Endometrial microvascular endothelial cells (primary cell): ENCODE results near the gene FAXC. TPM values are rescaled to one million over a fixed set of nuclear protein-coding genes. Genes with fewer than 3 reads are reported as not detected.
"Not testable (repeated sequence)": the region's sequence is repeated elsewhere in the genome, so short reads cannot be mapped to it uniquely, and the experiment has no call there.

Experiments used
- in situ Hi-C: cut with HindIII; loops from 2 replicates; pipeline ENCODE4 v1.10.0; 2017; ENCODE audit warnings: low sequenced_read_pairs, low pct_unique_long_range_greater_than_20kb; ENCODE audit errors: inconsistent ontology term
- total RNA-seq: library from RNA; depleted of rRNA; stranded (reverse); fragments of >200 nt; gene quantifications from one replicate; pipeline ENCODE4 v1.2.3, GENCODE V29; 2015; ENCODE audit errors: inconsistent ontology term

FAXC gene
- total RNA-seq, 1 donor from 2014 or later, result 1.0 TPM

- in situ Hi-C loops, result no loop called here
These were observed 4.3 kb downstream of the FAXC start for GRCh38 chr6:99345164-99345563.

- in situ Hi-C loops, result no loop called here
These were observed 5.2 kb downstream of the FAXC start for GRCh38 chr6:99344289-99344688.

GRCh38 chr6:99341862-99342455, 7.5 kb downstream of the FAXC start:
- in situ Hi-C loops, result no loop called here

GRCh38 chr6:99338188-99338587, 11.3 kb downstream of the FAXC start:
- in situ Hi-C loops, result no loop called here

GRCh38 chr6:99335298-99335697, 14.2 kb downstream of the FAXC start:
- in situ Hi-C loops, result not testable (repeated sequence)

GRCh38 chr6:99334526-99335127, 14.8 kb downstream of the FAXC start:
- in situ Hi-C loops, result no loop called here

- in situ Hi-C loops, result no loop called here
These were observed 16.4 kb downstream of the FAXC start for GRCh38 chr6:99333068-99333467.

GRCh38 chr6:99331531-99331930, 17.9 kb downstream of the FAXC start:
- in situ Hi-C loops, result no loop called here

- in situ Hi-C loops, result no loop called here
These were observed 19.3 kb downstream of the FAXC start for GRCh38 chr6:99330159-99330558.

- in situ Hi-C loops, result no loop called here
These were observed 24.5 kb downstream of the FAXC start for GRCh38 chr6:99324996-99325395.

- in situ Hi-C loops, result no loop called here
These were observed 30.9 kb downstream of the FAXC start for GRCh38 chr6:99318566-99318965.

- in situ Hi-C loops, result no loop called here
These were observed 37.1 kb downstream of the FAXC start for GRCh38 chr6:99312354-99312753.

- in situ Hi-C loops, result no loop called here
These were observed 38.9 kb downstream of the FAXC start for GRCh38 chr6:99310553-99310952.

- in situ Hi-C loops, result no loop called here
These were observed 39.9 kb downstream of the FAXC start for GRCh38 chr6:99309557-99309956.

GRCh38 chr6:99308788-99309187, 40.7 kb downstream of the FAXC start:
- in situ Hi-C loops, result no loop called here

GRCh38 chr6:99307295-99307907, 42.1 kb downstream of the FAXC start:
- in situ Hi-C loops, result no loop called here

GRCh38 chr6:99306341-99306740, 43.1 kb downstream of the FAXC start:
- in situ Hi-C loops, result no loop called here

GRCh38 chr6:99305021-99305554, 44.4 kb downstream of the FAXC start:
- in situ Hi-C loops, result no loop called here

GRCh38 chr6:99297415-99297814, 52.1 kb downstream of the FAXC start:
- in situ Hi-C loops, result no loop called here

GRCh38 chr6:99297006-99297405, 52.5 kb downstream of the FAXC start:
- in situ Hi-C loops, result no loop called here
